Activated naive CD8-positive, alpha-beta T cell treated with anti-CD3 and anti-CD28 coated beads for 36 hours (primary cell): ENCODE measurements around the gene CLRN3. TPM values are rescaled to one million over a fixed set of nuclear protein-coding genes. Genes with fewer than 3 reads are reported as not detected.

Source experiments
- DNase-seq: peaks from one replicate; pipeline ENCODE4 v3.0.0; 2021
- H3K27ac Mint-ChIP-seq: one replicate; pipeline ENCODE4 v1.8.0; 2022; ENCODE audit warnings: mild to moderate bottlenecking, moderate library complexity, mixed read lengths
- H3K27me3 Mint-ChIP-seq: one replicate; pipeline ENCODE4 v1.8.0; 2022; ENCODE audit warnings: mild to moderate bottlenecking, mixed read lengths
- H3K36me3 Mint-ChIP-seq: one replicate; pipeline ENCODE4 v1.8.0; 2021; ENCODE audit warnings: mild to moderate bottlenecking, mixed read lengths
- H3K4me1 Mint-ChIP-seq: one replicate; pipeline ENCODE4 v1.8.0; 2021; ENCODE audit warnings: mixed read lengths
- H3K4me3 Mint-ChIP-seq: one replicate; pipeline ENCODE4 v1.8.0; 2022; ENCODE audit warnings: mild to moderate bottlenecking, moderate library complexity, mixed read lengths
- H3K9me3 Mint-ChIP-seq: one replicate; pipeline ENCODE4 v1.8.0; 2022; ENCODE audit warnings: mixed read lengths
- total RNA-seq, 2 experiments: library from RNA; stranded (reverse); gene quantifications; one replicate each; pipeline ENCODE4 v1.2.3, GENCODE V29; 2021

Gene CLRN3
- total RNA-seq, 2 experiments from 2014 or later = not detected

DNA sequence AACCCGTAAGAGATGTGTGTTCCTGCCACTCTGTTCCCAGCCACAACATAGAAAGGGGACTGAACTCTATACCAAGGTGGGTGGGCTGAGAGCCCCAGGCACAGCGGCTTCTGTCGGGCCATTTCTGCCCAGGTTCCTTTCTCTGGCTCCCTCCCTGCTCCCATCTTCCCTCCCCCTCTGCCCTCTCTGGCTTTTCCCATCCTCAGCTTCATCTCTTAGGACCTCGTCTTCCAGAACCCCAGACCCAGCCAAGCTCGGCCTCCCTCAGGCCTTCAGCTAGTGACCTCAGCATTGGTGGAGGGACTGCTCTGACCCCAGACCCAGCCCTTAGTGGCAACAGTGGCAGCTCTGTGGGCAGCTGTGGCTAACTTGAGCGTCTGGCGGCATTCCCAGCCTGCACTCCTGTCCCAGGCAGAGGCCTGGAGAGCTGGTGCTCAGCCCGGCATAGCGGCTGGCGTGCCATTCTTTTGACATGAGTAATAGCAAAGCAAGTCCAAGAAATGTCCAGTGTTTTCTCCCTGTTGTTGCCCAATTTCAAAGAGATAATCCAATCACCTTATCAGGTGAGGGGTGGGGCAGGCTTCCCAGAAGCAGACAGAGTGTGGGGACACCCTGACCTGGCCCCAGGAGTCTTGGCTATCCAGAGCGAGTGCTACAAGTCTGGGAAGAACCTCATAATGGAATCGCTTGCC lies 30.1 kb upstream of the CLRN3 start:
- Mint-ChIP-seq H3K9me3 (no peaks in the 10 kb centered on the region), H3K27me3 (no peaks in the 10 kb centered on the region), H3K4me1 (peaks cover 9% of the 10 kb centered on the region), H3K36me3 (no peaks in the 10 kb centered on the region), H3K27ac (no peak overlapping the region), H3K4me3 (no peak overlapping the region)
- no peak for DNase-seq

GRCh38 chr10:127922206-127922605 lies 29.5 kb upstream of the CLRN3 start:
- H3K27ac Mint-ChIP-seq = no peak overlapping the region

DNA sequence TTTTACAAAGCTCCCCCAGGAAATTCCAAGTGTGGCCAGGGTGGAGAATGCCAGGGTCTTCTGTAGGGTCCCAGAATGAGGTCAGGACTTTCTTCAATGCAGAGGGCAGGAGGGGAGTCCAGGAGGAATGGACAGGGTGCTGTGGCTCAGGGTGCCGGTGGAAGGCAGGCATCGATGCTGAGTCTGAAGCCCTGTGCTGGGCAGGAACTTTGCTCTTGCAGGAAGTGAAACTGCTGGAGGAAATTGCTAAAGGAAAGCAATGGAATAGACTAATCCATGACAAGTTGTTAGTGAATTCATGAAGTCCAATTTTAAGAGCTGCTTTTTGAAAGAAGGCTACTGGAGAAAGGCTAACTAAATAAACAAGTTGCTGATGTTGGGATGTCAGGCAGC lies 29.0 kb upstream of the CLRN3 start:
- no peak overlapping the region for H3K4me3 Mint-ChIP-seq

More at GRCh38 chr10:127922206-127922605, 29.5 kb upstream of the CLRN3 start:
- Mint-ChIP-seq H3K4me1 (peaks cover 9% of the 10 kb centered on the region), H3K9me3 (no peaks in the 10 kb centered on the region), H3K27me3 (no peaks in the 10 kb centered on the region), H3K4me3 (no peak overlapping the region), H3K36me3 (no peaks in the 10 kb centered on the region)
- no peak for DNase-seq

DNA sequence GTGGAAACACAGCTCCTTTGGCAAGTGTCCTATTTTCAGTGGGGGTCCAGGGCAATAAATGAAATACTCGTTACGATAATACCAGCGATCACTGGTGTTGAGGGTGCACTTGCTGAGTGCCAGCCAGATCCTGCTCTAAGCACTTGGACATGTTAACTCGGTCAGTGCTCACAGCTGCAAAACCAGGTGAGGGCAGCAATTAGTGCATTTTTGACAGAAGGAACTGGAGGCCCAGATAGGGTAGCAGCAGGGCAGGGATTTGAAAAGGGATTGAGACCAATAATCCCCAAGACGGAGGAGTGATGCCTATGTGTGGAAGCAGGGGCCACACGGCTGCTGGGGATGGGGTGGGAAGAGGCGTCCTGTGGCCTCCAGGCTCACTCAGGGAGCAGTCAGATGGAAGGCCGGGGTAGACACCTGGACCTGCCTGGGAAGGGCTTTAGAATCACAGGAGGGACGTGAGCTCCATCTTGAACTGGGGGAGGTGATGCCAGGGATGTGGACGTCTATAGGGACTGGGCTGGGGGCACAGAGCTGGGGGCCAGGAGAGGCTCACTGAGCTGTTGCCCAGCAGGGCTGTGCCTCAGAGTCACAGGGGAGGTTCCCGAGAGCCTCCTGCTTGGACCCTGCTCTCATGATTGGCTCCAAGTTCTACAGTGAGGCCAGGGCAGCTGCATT lies 28.5 kb upstream of the CLRN3 start:
- no peaks in the 10 kb centered on the region for H3K27me3 Mint-ChIP-seq
- H3K4me1 Mint-ChIP-seq = peaks cover 9% of the 10 kb centered on the region
- no peak overlapping the region for H3K4me3 Mint-ChIP-seq
- H3K27ac Mint-ChIP-seq = no peak overlapping the region
- no peaks in the 10 kb centered on the region for H3K9me3 Mint-ChIP-seq
- no peaks in the 10 kb centered on the region for H3K36me3 Mint-ChIP-seq
- DNase-seq = no peak

More for the DNA sequence above, 29.0 kb upstream of the CLRN3 start:
- Mint-ChIP-seq H3K27me3 (no peaks in the 10 kb centered on the region), H3K9me3 (no peaks in the 10 kb centered on the region), H3K27ac (no peak overlapping the region), H3K4me1 (peaks cover 9% of the 10 kb centered on the region), H3K36me3 (no peaks in the 10 kb centered on the region)
- no peak for DNase-seq

DNA sequence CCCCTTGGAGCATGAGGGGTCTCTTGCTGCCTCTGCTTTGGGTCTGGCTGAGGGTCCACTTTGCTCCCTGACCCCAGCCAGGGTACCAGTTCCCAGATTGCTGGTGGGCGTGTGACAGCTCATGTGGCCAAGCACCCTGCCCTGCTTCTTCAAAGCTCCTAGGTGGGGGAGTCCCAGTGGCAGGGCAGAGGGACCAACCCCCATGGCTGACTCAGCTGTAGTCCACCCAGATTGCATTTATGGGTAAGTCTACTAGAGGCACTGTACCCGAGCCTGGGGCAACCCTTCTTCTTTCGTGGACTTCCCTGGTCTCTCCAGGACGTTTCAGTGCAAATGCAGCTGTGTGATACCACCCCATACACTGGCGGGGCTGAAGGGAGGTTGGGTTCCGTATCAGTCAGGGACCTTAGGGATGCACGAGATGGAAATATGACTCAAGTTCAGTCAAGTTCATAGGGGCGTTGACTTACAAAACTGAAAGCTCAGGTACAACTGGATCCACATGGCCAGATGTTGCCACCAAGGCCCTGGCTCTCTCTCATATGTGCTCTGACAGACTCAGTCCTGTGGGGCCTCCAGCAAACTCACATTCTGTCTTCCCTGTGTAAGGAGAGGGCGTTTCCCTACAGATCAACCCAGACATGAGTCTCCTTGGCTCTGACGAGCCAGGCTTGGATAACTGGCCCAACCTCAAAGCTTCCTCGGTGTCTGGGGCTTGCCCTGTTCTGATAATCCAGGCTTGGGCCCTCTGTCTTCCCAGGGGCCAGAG lies 27.7 kb upstream of the CLRN3 start:
- Mint-ChIP-seq H3K27ac (no peak overlapping the region), H3K4me3 (no peak overlapping the region), H3K9me3 (no peaks in the 10 kb centered on the region), H3K4me1 (peaks cover 9% of the 10 kb centered on the region), H3K36me3 (no peaks in the 10 kb centered on the region), H3K27me3 (no peaks in the 10 kb centered on the region)
- DNase-seq = no peak

DNA sequence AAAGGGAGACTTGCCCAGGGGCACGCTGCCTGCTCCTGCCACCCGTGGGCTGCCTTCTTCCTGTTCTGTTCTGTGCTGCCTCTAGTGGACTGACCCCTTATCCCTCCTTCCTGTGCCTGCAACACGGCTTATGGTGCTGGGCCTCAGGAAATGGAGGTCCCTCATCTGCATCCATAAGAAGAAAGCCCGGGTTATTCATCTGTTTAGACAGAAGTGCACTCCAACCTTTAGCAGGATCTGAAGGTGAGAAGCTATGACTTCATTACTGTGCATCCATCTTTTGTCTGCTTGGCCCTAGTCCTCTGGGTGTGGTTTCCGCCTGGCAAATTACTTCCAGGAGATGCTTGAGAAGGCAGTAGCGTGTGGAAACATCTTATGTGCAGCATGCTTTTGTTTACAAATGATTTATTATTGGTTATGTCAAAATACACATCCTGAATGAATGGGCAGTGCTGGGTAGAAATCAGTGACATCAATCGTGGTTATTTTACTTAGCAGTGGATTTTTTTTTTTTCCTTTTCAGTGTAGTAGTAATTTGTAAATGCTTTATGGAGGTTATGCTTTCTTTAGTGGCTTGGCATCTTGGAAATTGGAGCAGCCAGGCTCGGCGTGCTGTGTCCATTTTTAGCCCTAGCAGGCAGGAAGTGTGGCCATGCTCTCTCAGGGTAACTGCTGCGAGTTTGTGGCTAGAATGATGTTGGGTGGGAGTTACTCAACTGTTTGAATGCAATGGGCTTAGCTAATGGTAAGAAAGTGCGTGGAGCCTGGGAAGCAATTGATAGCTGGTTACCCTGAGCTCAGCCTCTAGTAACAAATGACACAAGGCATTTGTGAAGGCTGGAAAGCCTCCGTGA lies 26.9 kb upstream of the CLRN3 start:
- no peaks in the 10 kb centered on the region for H3K27me3 Mint-ChIP-seq
- no peaks in the 10 kb centered on the region for H3K9me3 Mint-ChIP-seq
- H3K27ac Mint-ChIP-seq = no peak overlapping the region
- H3K4me3 Mint-ChIP-seq = no peak overlapping the region
- H3K36me3 Mint-ChIP-seq = no peaks in the 10 kb centered on the region
- H3K4me1 Mint-ChIP-seq = peaks cover 9% of the 10 kb centered on the region
- DNase-seq = no peak

DNA sequence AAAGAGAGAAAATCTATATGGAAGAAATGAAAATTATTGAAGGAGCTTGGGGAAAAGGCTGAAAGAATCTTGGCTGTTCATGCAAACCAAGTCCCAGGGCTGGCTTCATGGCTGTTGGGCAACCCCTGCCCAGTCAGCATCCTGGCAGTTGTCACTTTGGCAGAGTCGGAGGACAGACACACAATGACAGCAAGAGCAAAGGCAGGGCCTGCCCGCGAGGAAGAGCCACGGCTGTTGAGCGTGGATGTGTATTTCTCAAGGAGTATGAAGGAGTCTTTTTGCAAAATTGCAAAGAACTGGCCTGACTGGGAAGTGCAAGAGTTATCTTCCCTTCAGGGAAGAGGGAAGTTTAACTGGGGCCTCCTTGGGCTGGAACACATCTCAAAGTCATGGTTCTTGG lies 25.8 kb upstream of the CLRN3 start:
- Mint-ChIP-seq H3K27me3 (no peaks in the 10 kb centered on the region), H3K4me3 (no peak overlapping the region), H3K9me3 (no peaks in the 10 kb centered on the region), H3K4me1 (peaks cover 9% of the 10 kb centered on the region), H3K27ac (no peak overlapping the region), H3K36me3 (no peaks in the 10 kb centered on the region)
- DNase-seq = no peak

DNA sequence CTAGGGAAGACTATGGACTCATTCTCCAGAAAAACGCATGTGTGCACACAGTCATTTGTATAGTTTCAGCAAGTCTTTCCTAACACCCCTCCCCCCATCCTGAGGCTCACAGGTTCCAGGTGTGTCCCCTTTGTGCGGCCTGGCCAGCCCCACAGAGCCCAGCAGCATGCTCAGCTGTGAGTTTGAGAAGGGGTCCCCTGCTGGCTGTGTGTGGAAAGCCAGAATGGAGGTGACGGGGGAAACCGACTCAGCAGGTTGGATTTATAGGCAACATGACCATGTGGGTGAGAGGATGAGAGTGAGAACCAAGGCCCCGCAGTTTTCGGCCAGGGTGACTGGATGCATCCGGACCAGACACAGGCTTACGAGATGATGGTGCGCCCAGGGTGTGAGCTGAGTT lies 24.1 kb upstream of the CLRN3 start:
- H3K4me3 Mint-ChIP-seq = no peak overlapping the region
- H3K27me3 Mint-ChIP-seq = no peaks in the 10 kb centered on the region
- no peak overlapping the region for H3K27ac Mint-ChIP-seq
- H3K4me1 Mint-ChIP-seq = peaks cover 9% of the 10 kb centered on the region
- DNase-seq = no peak
- H3K36me3 Mint-ChIP-seq = peaks cover 1% of the 10 kb centered on the region
- no peaks in the 10 kb centered on the region for H3K9me3 Mint-ChIP-seq

DNA sequence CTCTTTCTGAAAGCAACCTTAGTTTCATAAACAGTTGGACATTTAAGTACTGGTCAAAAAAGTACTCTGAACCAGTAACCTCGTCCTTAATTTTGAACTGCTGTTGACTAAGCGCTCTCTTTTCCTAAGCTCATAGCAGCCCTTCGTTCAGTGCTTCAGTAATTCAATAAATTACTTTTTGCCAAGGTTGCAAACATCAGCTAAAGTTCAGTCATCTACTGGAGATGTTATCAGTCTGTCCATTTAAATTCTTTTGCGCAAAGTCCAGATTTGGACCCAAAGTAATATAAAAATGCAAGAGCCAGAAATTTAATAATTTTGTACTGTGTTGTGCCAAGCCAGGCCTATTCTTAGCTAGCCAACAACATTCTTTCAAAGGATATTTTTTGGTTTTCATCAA lies 22.6 kb upstream of the CLRN3 start:
- no peak overlapping the region for H3K4me3 Mint-ChIP-seq
- peaks cover 9% of the 10 kb centered on the region for H3K4me1 Mint-ChIP-seq
- no peaks in the 10 kb centered on the region for H3K9me3 Mint-ChIP-seq
- H3K27me3 Mint-ChIP-seq = no peaks in the 10 kb centered on the region
- no peak for DNase-seq
- peaks cover 1% of the 10 kb centered on the region for H3K36me3 Mint-ChIP-seq
- H3K27ac Mint-ChIP-seq = no peak overlapping the region

- Mint-ChIP-seq H3K4me3 (no peak overlapping the region), H3K27ac (no peak overlapping the region), H3K4me1 (no peaks in the 10 kb centered on the region), H3K36me3 (peaks cover 1% of the 10 kb centered on the region), H3K9me3 (no peaks in the 10 kb centered on the region), H3K27me3 (peaks cover 12% of the 10 kb centered on the region)
- DNase-seq = no peak
These were observed 20.6 kb upstream of the CLRN3 start for GRCh38 chr10:127913368-127913759.

GRCh38 chr10:127912607-127913367 lies 20.0 kb upstream of the CLRN3 start:
- peaks cover 1% of the 10 kb centered on the region for H3K36me3 Mint-ChIP-seq
- no peaks in the 10 kb centered on the region for H3K9me3 Mint-ChIP-seq
- H3K4me1 Mint-ChIP-seq = no peaks in the 10 kb centered on the region
- no peak overlapping the region for H3K27ac Mint-ChIP-seq
- no peak for DNase-seq
- H3K27me3 Mint-ChIP-seq = peaks cover 17% of the 10 kb centered on the region
- no peak overlapping the region for H3K4me3 Mint-ChIP-seq

GRCh38 chr10:127911867-127912257 lies 19.1 kb upstream of the CLRN3 start:
- peaks cover 1% of the 10 kb centered on the region for H3K36me3 Mint-ChIP-seq
- DNase-seq = no peak

DNA sequence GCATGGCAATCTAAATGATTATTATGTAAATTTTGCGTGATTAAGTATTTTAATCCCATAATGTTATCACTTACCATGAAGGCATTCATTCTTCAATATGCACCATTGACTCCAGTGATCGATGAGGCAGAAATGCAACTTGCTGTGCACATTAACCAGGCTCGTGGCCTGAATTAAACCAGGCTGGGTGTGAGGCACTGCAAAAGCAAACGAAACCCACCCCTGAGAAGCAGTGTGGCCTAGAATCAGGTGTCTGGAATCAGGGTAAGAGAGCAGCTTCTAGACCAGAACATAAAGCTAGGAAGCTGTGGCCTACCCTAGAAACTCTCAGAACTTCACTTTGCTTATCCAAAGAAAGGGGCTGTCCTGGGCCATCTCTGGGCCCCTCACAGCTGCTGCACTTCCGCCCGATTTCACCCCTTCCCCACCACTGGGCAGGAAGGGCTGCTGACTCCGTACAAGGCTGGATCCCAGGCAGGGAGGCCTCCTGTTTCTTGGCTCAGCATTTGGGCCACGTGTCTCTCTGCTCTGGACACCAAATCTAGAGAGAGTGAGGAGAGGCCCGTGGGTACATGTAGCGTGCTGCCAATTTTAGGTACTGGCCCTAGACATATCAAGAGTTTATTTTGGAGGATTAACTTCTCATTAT lies 18.6 kb upstream of the CLRN3 start:
- peaks cover 1% of the 10 kb centered on the region for H3K36me3 Mint-ChIP-seq
- DNase-seq = no peak
- H3K27me3 Mint-ChIP-seq = peaks cover 24% of the 10 kb centered on the region
- no peaks in the 10 kb centered on the region for H3K9me3 Mint-ChIP-seq
- H3K4me3 Mint-ChIP-seq = no peak overlapping the region
- no peaks in the 10 kb centered on the region for H3K4me1 Mint-ChIP-seq
- no peak overlapping the region for H3K27ac Mint-ChIP-seq

More at GRCh38 chr10:127911867-127912257, 19.1 kb upstream of the CLRN3 start:
- peaks cover 19% of the 10 kb centered on the region for H3K27me3 Mint-ChIP-seq
- H3K27ac Mint-ChIP-seq = no peak overlapping the region
- no peaks in the 10 kb centered on the region for H3K9me3 Mint-ChIP-seq
- H3K4me1 Mint-ChIP-seq = no peaks in the 10 kb centered on the region
- H3K4me3 Mint-ChIP-seq = no peak overlapping the region

- DNase-seq = no peak
- Mint-ChIP-seq H3K4me1 (no peaks in the 10 kb centered on the region), H3K4me3 (no peak overlapping the region), H3K27me3 (peaks cover 33% of the 10 kb centered on the region), H3K36me3 (peaks cover 1% of the 10 kb centered on the region), H3K27ac (no peak overlapping the region), H3K9me3 (no peaks in the 10 kb centered on the region)
These were observed 17.7 kb upstream of the CLRN3 start for GRCh38 chr10:127910464-127910770.
